Mucosa of descending colon (tissue), 3 donors: ENCODE data around the gene CS. TPM values are rescaled to one million over a fixed set of nuclear protein-coding genes. Genes with fewer than 3 reads are reported as not detected.

Source experiments
- ATAC-seq: fragments of 200-7000 bp; cut with Tn5 transposase; one replicate; pipeline ENCODE4 v1.9.1; 2020; ENCODE audit warnings: mild to moderate bottlenecking, moderate library complexity
- DNase-seq, 3 donors: peaks; one replicate each; pipeline ENCODE4 v3.0.0-alpha.2; 2020
- H3K36me3 ChIP-seq: fragments of 200-600 bp; one replicate; pipeline ENCODE4 v1.8.0; 2021; ENCODE audit warnings: low read depth, mild to moderate bottlenecking
- H3K4me1 ChIP-seq: fragments of 200-600 bp; one replicate; pipeline ENCODE4 v1.8.0; 2021; ENCODE audit warnings: low read depth, mild to moderate bottlenecking
- H3K4me3 ChIP-seq: fragments of 200-600 bp; one replicate; pipeline ENCODE4 v1.8.0; 2021; ENCODE audit warnings: mild to moderate bottlenecking
- H3K9me3 ChIP-seq: fragments of 200-600 bp; one replicate; pipeline ENCODE4 v1.8.0; 2021; ENCODE audit warnings: mild to moderate bottlenecking
- CTCF ChIP-seq: fragments of 200-600 bp; IDR thresholded peaks from one replicate; pipeline ENCODE4 v1.8.0; 2022; ENCODE audit warnings: antibody characterized with exemption, mild to moderate bottlenecking
- intact Hi-C, 2 donors: fragments of 100-400 bp; cut with DNase I in 1 of 2; cut with micrococcal nuclease in 1 of 2; formaldehyde crosslinking; loops; one replicate each; pipeline versions ENCODE4 v1.11.0 to v1.11.1; 2022; cut with DNase I, micrococcal nuclease
- total RNA-seq, 3 donors: library from RNA; stranded (reverse); fragmentation: NEBNext Ultra II Directional in 2 of 3; extraction: Animal tissue kit (Norgen Biotek cat#: 25700) in 2 of 3; gene quantifications; one replicate each; pipeline versions ENCODE4 v1.2.1 to v1.2.4, GENCODE V29; 2021 to 2023
- donor health status: DM: no; HTN: no; CAD: no; lungs with moderate emphysema.
- donor health status: DM: no; HTN: no; CAD: no.
- donor health status: DM: no; HTN: yes; CAD: no.

Gene CS
- total RNA-seq, 3 donors from 2014 or later: 261 to 344 (median 332) TPM

GRCh38 chr12:56260380-56260779, 39.8 kb downstream of the CS start:
- no peak for DNase-seq
- intact Hi-C loops: no loop called here
- peaks cover 19% of the 10 kb centered on the region for H3K4me1 ChIP-seq
- no peaks in the 10 kb centered on the region for H3K36me3 ChIP-seq
- no peak overlapping the region for H3K4me3 ChIP-seq
- ATAC-seq: no peak
- H3K9me3 ChIP-seq: no peaks in the 10 kb centered on the region
- TF ChIP-seq CTCF: no peak

- H3K9me3 ChIP-seq: no peaks in the 10 kb centered on the region
- DNase-seq (no peak), ATAC-seq (no peak)
- H3K4me3 ChIP-seq: peak overlapping the region; percentile 69
- H3K36me3 ChIP-seq: no peaks in the 10 kb centered on the region
- peaks cover 19% of the 10 kb centered on the region for H3K4me1 ChIP-seq
- no peak for TF ChIP-seq CTCF
- intact Hi-C loops: no loop called here
Observed at GRCh38 chr12:56258820-56259183, 41.3 kb downstream of the CS start.

GRCh38 chr12:56258068-56258819, 41.9 kb downstream of the CS start, which contains the start of gene ANKRD52:
Gene ANKRD52, minus strand, starts transcription at chr12:56258384. Its CDS starts 115 bp downstream, at chr12:56258269.
- peak; percentile 80 to 86 (median 84) for DNase-seq
- intact Hi-C loops: no loop called here
- ATAC-seq: peak; percentile 99
- Histone ChIP-seq H3K4me3 (peak within 1 kb of the TSS; percentile 69), H3K4me1 (peaks cover 19% of the 10 kb centered on the region), H3K9me3 (no peaks in the 10 kb centered on the region), H3K36me3 (peaks cover 4% of the 10 kb centered on the region)
- peak; percentile 89 for TF ChIP-seq CTCF

GRCh38 chr12:56257491-56258067, 42.6 kb downstream of the CS start:
- ATAC-seq: peak; percentile 28
- Histone ChIP-seq H3K4me1 (peaks cover 19% of the 10 kb centered on the region), H3K9me3 (no peaks in the 10 kb centered on the region), H3K4me3 (peak overlapping the region; percentile 69), H3K36me3 (peaks cover 9% of the 10 kb centered on the region)
- DNase-seq: peak in 2 of 3 donors; percentile 43 to 52
- intact Hi-C loops: no loop called here
- no peak for TF ChIP-seq CTCF

- Histone ChIP-seq H3K4me1 (peaks cover 19% of the 10 kb centered on the region), H3K36me3 (peaks cover 10% of the 10 kb centered on the region), H3K4me3 (no peak overlapping the region), H3K9me3 (no peaks in the 10 kb centered on the region)
- intact Hi-C loops: no loop called here
- DNase-seq (no peak), ATAC-seq (no peak)
- TF ChIP-seq CTCF: no peak
Observed at GRCh38 chr12:56257071-56257470, 43.1 kb downstream of the CS start.
